H9 (cell line): ENCODE data around the gene LIMS4. TPM values are rescaled to one million over a fixed set of nuclear protein-coding genes. Genes with fewer than 3 reads are reported as not detected.
"Not testable (repeated sequence)": the region's sequence is repeated elsewhere in the genome, so short reads cannot be mapped to it uniquely, and the experiment has no call there.

Experiments
- DNase-seq: peaks from one replicate; pipeline ENCODE4 v3.0.0-alpha.2; 2017
- H2AFZ ChIP-seq: one replicate; pipeline ENCODE4 v1.6.1; 2013; ENCODE audit warnings: mild to moderate bottlenecking, low read length, control low read depth, moderate library complexity
- H2AK5ac ChIP-seq: 2 replicates; pipeline ENCODE4 v1.6.1; 2013; ENCODE audit warnings: low read length, control low read depth, mixed read lengths; ENCODE audit not compliant: insufficient read length
- H2BK120ac ChIP-seq: one replicate; pipeline ENCODE4 v1.6.1; 2013; ENCODE audit warnings: low read depth, mild to moderate bottlenecking, low read length, control low read depth, inconsistent platforms; ENCODE audit not compliant: poor library complexity, severe bottlenecking
- H2BK12ac ChIP-seq: 2 replicates; pipeline ENCODE4 v1.6.1; 2013; ENCODE audit warnings: low read length, control low read depth, mixed read lengths, low read depth; ENCODE audit not compliant: insufficient read length
- H2BK15ac ChIP-seq: 2 replicates; pipeline ENCODE4 v1.6.1; 2013; ENCODE audit warnings: low read depth, low read length, control low read depth
- H2BK20ac ChIP-seq: one replicate; pipeline ENCODE4 v1.6.1; 2013; ENCODE audit warnings: low read depth, mild to moderate bottlenecking, low read length, control low read depth, inconsistent platforms; ENCODE audit not compliant: poor library complexity, severe bottlenecking
- H2BK5ac ChIP-seq: 2 replicates; pipeline ENCODE4 v1.6.1; 2013; ENCODE audit warnings: low read length, control low read depth, mixed read lengths; ENCODE audit not compliant: insufficient read length
- H3K14ac ChIP-seq: 2 replicates; pipeline ENCODE4 v1.6.1; 2013; ENCODE audit warnings: low read length, control low read depth; ENCODE audit not compliant: insufficient read depth
- H3K18ac ChIP-seq: 2 replicates; pipeline ENCODE4 v1.6.1; 2013; ENCODE audit warnings: low read depth, mild to moderate bottlenecking, mixed read lengths, low read length, control low read depth; ENCODE audit not compliant: insufficient read length
- H3K23ac ChIP-seq: 2 replicates; pipeline ENCODE4 v1.6.1; 2013; ENCODE audit warnings: low read length, control low read depth, mixed read lengths, low read depth; ENCODE audit not compliant: insufficient read length
- H3K23me2 ChIP-seq: 2 replicates; pipeline ENCODE4 v1.6.1; 2013; ENCODE audit warnings: low read depth, mild to moderate bottlenecking, mixed read lengths, low read length, control low read depth; ENCODE audit not compliant: insufficient read length, poor library complexity, severe bottlenecking
- H3K27ac ChIP-seq: 2 replicates; pipeline ENCODE4 v1.5.1; 2013; ENCODE audit warnings: low read length, control low read depth, mixed read lengths, low read depth; ENCODE audit not compliant: insufficient read length
- H3K27me3 ChIP-seq: 2 replicates; pipeline ENCODE4 v1.6.1; 2013; ENCODE audit warnings: low read length, control low read depth, inconsistent platforms; ENCODE audit not compliant: insufficient read depth
- H3K4ac ChIP-seq: 2 replicates; pipeline ENCODE4 v1.6.1; 2013; ENCODE audit warnings: low read depth, mild to moderate bottlenecking, control low read depth, inconsistent platforms, low read length, moderate library complexity
- H3K4me1 ChIP-seq: 2 replicates; pipeline ENCODE4 v1.6.1; 2013; ENCODE audit warnings: low read length, control low read depth, inconsistent platforms; ENCODE audit not compliant: insufficient read depth
- H3K4me2 ChIP-seq: 2 replicates; pipeline ENCODE4 v1.6.1; 2013; ENCODE audit warnings: low read length, control low read depth, mixed read lengths; ENCODE audit not compliant: insufficient read length, insufficient read depth
- H3K56ac ChIP-seq: 2 replicates; pipeline ENCODE4 v1.6.1; 2013; ENCODE audit warnings: low read depth, mild to moderate bottlenecking, mixed read lengths, low read length, control low read depth; ENCODE audit not compliant: insufficient read length
- H3K79me1 ChIP-seq: 2 replicates; pipeline ENCODE4 v1.6.1; 2013; ENCODE audit warnings: low read depth, mild to moderate bottlenecking, moderate library complexity, low read length, control low read depth, inconsistent platforms; ENCODE audit not compliant: insufficient read depth, poor library complexity, severe bottlenecking
- H3K79me2 ChIP-seq: 2 replicates; pipeline ENCODE4 v1.6.1; 2013; ENCODE audit warnings: low read length, control low read depth, inconsistent platforms; ENCODE audit not compliant: insufficient read depth
- H3K9ac ChIP-seq: 2 replicates; pipeline ENCODE4 v1.6.1; 2013; ENCODE audit warnings: low read length, control low read depth, mixed read lengths; ENCODE audit not compliant: insufficient read length; ENCODE audit errors: extremely low read depth
- H3K9me3 ChIP-seq: one replicate; pipeline ENCODE4 v1.6.1; 2013; ENCODE audit warnings: low read depth, low read length, inconsistent platforms; ENCODE audit not compliant: control insufficient read depth
- H3T11ph ChIP-seq: one replicate; pipeline ENCODE4 v1.6.1; 2013; ENCODE audit warnings: mild to moderate bottlenecking, low read length, control low read depth, inconsistent platforms
- H4K20me1 ChIP-seq: one replicate; pipeline ENCODE4 v1.6.1; 2013; ENCODE audit not compliant: control insufficient read depth, insufficient read length, insufficient read depth
- H4K5ac ChIP-seq: 2 replicates; pipeline ENCODE4 v1.6.1; 2013; ENCODE audit warnings: low read depth, mild to moderate bottlenecking, mixed read lengths, low read length, control low read depth; ENCODE audit not compliant: insufficient read length
- H4K8ac ChIP-seq: replicated peaks from 2 replicates; pipeline ENCODE4 v1.6.1; 2013; ENCODE audit warnings: low read length, control low read depth, mixed read lengths, low read depth; ENCODE audit not compliant: insufficient read length
- H4K91ac ChIP-seq: 2 replicates; pipeline ENCODE4 v1.6.1; 2013; ENCODE audit warnings: low read depth, mild to moderate bottlenecking, moderate library complexity, mixed read lengths, low read length, control low read depth; ENCODE audit not compliant: insufficient read length
- H3K27ac Mint-ChIP-seq, 3 experiments: 2 replicates in 2 of 3; 3 replicates in 1 of 3; pipeline ENCODE4 v1.8.0; 2020 to 2021; ENCODE audit warnings: mixed read lengths in 3 of 3, mild to moderate bottlenecking in 1 of 3, moderate library complexity in 1 of 3
- H3K27me3 Mint-ChIP-seq: 2 replicates; pipeline ENCODE4 v1.8.0; 2021; ENCODE audit warnings: low read depth, mild to moderate bottlenecking, moderate library complexity, mixed read lengths
- H3K36me3 Mint-ChIP-seq, 3 experiments: 2 replicates in 2 of 3; 3 replicates in 1 of 3; pipeline ENCODE4 v1.8.0; 2020 to 2021; ENCODE audit warnings: low read depth in 3 of 3, mixed read lengths in 3 of 3; ENCODE audit not compliant: insufficient read depth in 1 of 3
- H3K4me1 Mint-ChIP-seq, 2 experiments: 2 replicates each; pipeline ENCODE4 v1.8.0; 2020; ENCODE audit warnings: mixed read lengths in 2 of 2
- H3K4me3 Mint-ChIP-seq, 2 experiments: 2 replicates in 1 of 2; 3 replicates in 1 of 2; pipeline ENCODE4 v1.8.0; 2020 to 2021; ENCODE audit warnings: mild to moderate bottlenecking in 2 of 2, mixed read lengths in 2 of 2, moderate library complexity in 1 of 2
- H3K9me3 Mint-ChIP-seq, 2 experiments: 2 replicates in 1 of 2; 3 replicates in 1 of 2; pipeline ENCODE4 v1.8.0; 2020; ENCODE audit warnings: mild to moderate bottlenecking in 2 of 2, mixed read lengths in 2 of 2, moderate library complexity in 1 of 2
- WGBS: extraction: QIAGEN DNeasy Blood & Tissue Kit; methylation state at CpG from one replicate; pipeline ENCODE4 v1.1.7; 2013; ENCODE audit warnings: missing lambda C conversion rate, low lambda C conversion rate, mixed read lengths; ENCODE audit not compliant: insufficient read length; ENCODE audit errors: extremely low coverage; 5-methylcytosine and 5-hydroxymethylcytosine counted together
- total RNA-seq: library from RNA; stranded (reverse); gene quantifications from 2 replicates; pipeline ENCODE4 v1.2.1, GENCODE V29; 2021

Gene LIMS4
- total RNA-seq, 1 experiment from 2014 or later, result 0.55 TPM

DNA sequence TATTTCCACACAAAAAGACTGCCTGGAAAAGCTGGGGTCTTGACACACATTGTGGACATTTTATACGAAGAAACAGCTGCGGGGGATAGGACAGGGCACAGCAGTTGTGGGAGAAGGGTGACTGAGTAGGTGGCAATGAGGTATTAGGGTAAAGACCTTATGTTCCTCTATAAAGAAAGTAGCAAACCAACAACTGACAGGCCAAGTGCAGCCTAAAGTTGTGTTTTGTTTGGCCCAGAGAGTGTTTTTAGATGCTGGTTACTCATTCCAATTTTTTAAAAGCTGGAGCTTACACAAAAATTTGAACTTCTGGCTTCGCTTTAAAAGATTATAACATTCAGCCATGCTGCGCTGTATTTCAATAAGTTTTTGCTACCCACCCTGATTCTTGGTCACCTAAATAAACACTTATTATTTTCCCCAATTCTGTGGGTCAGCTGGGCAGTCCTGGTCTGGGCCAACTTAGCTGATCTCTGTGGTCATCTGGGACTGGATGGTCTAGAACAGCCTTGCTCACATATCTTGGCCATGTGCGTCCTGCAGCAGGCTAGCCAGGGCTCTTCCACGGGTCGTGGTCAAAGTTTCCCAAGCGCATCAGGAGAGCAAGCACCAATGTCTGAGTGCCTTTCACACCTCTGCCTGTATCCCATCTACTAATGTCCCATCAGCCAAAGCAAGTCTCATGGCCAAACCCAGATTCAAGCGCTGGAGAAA, 51.8 kb downstream of the LIMS4 start:
- not testable (repeated sequence) for H2AK5ac ChIP-seq, H3K27me3 ChIP-seq, H4K20me1 ChIP-seq, H3K79me1 ChIP-seq, H3K56ac ChIP-seq, H2BK12ac ChIP-seq, H3K14ac ChIP-seq, H3K4me3 Mint-ChIP-seq, H3K79me2 ChIP-seq, H3K36me3 Mint-ChIP-seq, H4K5ac ChIP-seq, H3K18ac ChIP-seq, H3K9ac ChIP-seq, H3K23ac ChIP-seq, H2BK20ac ChIP-seq, H3K27ac Mint-ChIP-seq, H3K27ac ChIP-seq, H2BK15ac ChIP-seq, H3K9me3 ChIP-seq, H2AFZ ChIP-seq, H3T11ph ChIP-seq, H3K4me2 ChIP-seq, H3K4me1 ChIP-seq, H3K4me1 Mint-ChIP-seq, H4K8ac ChIP-seq, DNase-seq, H3K4ac ChIP-seq, H3K23me2 ChIP-seq, H3K27me3 Mint-ChIP-seq, H3K9me3 Mint-ChIP-seq, H2BK5ac ChIP-seq, H2BK120ac ChIP-seq, H4K91ac ChIP-seq
- WGBS, result no CpG with 5 or more reads among the region's 9 CpGs

DNA sequence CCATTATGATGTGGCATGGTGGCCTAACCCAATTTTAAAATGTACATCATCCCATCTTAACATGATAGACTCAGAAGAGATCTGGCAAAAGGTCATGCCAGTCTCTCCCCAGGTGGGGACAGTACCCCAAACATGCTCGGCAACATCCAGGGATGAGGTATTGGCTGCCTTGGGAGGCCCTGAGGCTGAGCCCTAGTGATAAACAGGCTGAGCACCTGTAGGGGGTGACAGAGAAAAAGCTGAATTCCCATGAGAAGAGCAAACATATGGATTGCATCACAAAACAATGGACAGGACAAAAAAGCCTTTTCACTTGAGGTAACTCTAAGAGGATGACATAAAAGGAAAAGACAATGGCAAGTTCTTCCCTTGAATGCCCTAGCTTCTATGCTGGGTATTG, 65.5 kb downstream of the LIMS4 start:
- not testable (repeated sequence) for H2BK20ac ChIP-seq, H4K20me1 ChIP-seq, H4K5ac ChIP-seq, H3K14ac ChIP-seq, H4K91ac ChIP-seq, DNase-seq, H3K23ac ChIP-seq, H3K23me2 ChIP-seq, H3K18ac ChIP-seq, H3K79me2 ChIP-seq, H3T11ph ChIP-seq, H2AK5ac ChIP-seq, H3K9ac ChIP-seq, H3K27me3 ChIP-seq, H2BK5ac ChIP-seq, H2BK120ac ChIP-seq, H3K79me1 ChIP-seq, H2AFZ ChIP-seq, H4K8ac ChIP-seq, H3K27me3 Mint-ChIP-seq, H3K4me1 Mint-ChIP-seq, H3K4ac ChIP-seq, H2BK15ac ChIP-seq, H3K4me3 Mint-ChIP-seq, H3K4me2 ChIP-seq, H3K9me3 ChIP-seq, H3K36me3 Mint-ChIP-seq, H3K27ac ChIP-seq, H3K27ac Mint-ChIP-seq, H3K4me1 ChIP-seq, H3K56ac ChIP-seq, H3K9me3 Mint-ChIP-seq, H2BK12ac ChIP-seq
- no CpG with 5 or more reads among the region's 1 CpG for WGBS
